WTC11 (cell line): ENCODE results near the gene TWIST2. TPM values are rescaled to one million over a fixed set of nuclear protein-coding genes. Genes with fewer than 3 reads are reported as not detected.

Experiments used
- ATAC-seq: fragments of 200-7000 bp; cut with Tn5 transposase; 2 replicates; pipeline ENCODE4 v1.10.0; 2021; ENCODE audit warnings: mild to moderate bottlenecking, moderate library complexity
- CTCF ChIA-PET: fragments of 300-600 bp; sonication (Branson Sonifier 250); formaldehyde crosslinking; loops from one replicate; lab custom pipeline; 2021; ENCODE audit warnings: antibody characterized with exemption; lab: Charles Lee
- POLR2A ChIA-PET: fragments of 350-600 bp; sonication (Branson Sonifier 250); formaldehyde crosslinking; loops from one replicate; lab custom pipeline; 2021; ENCODE audit warnings: antibody characterized with exemption; lab: Charles Lee
- DNase-seq: peaks from one replicate; pipeline ENCODE4 v3.0.0; 2021; ENCODE audit warnings: low spot score
- H3K27ac Mint-ChIP-seq: 2 replicates; pipeline ENCODE4 v1.8.0; 2021; ENCODE audit warnings: mixed read lengths
- H3K27me3 Mint-ChIP-seq: 2 replicates; pipeline ENCODE4 v1.8.0; 2021; ENCODE audit warnings: low read depth, mild to moderate bottlenecking, moderate library complexity, mixed read lengths
- H3K36me3 Mint-ChIP-seq: 2 replicates; pipeline ENCODE4 v1.8.0; 2021; ENCODE audit warnings: mixed read lengths
- H3K4me1 Mint-ChIP-seq: 2 replicates; pipeline ENCODE4 v1.8.0; 2022; ENCODE audit warnings: mixed read lengths
- H3K4me3 Mint-ChIP-seq: 2 replicates; pipeline ENCODE4 v1.8.0; 2021; ENCODE audit warnings: mild to moderate bottlenecking, moderate library complexity, mixed read lengths
- H3K9me3 Mint-ChIP-seq: 2 replicates; pipeline ENCODE4 v1.8.0; 2021; ENCODE audit warnings: mixed read lengths
- FOXK1 ChIP-seq: sonication (generic); formaldehyde crosslinking; IDR thresholded peaks from 2 replicates; pipeline ENCODE4 v1.8.0; 2022; ENCODE audit warnings: mild to moderate bottlenecking, moderate library complexity, missing genetic modification reagents
- JUN ChIP-seq: sonication (generic); formaldehyde crosslinking; IDR thresholded peaks from 2 replicates; pipeline ENCODE4 v1.8.0; 2023; ENCODE audit warnings: mild to moderate bottlenecking, missing genetic modification reagents
- MXD4 ChIP-seq: fragments of 250-450 bp; sonication (Bioruptor Pico); IDR thresholded peaks from 2 replicates; pipeline ENCODE4 v1.8.0; 2021; ENCODE audit warnings: mild to moderate bottlenecking, moderate library complexity, borderline replicate concordance
- NR3C1 ChIP-seq: sonication (generic); formaldehyde crosslinking; conservative IDR thresholded peaks from 2 replicates; pipeline ENCODE4 v1.8.1; 2023; ENCODE audit warnings: low read depth, mild to moderate bottlenecking, missing genetic modification reagents
- TEAD1 ChIP-seq: sonication (generic); formaldehyde crosslinking; IDR thresholded peaks from 2 replicates; pipeline ENCODE4 v1.8.0; 2022; ENCODE audit warnings: mild to moderate bottlenecking, missing genetic modification reagents
- TEAD4 ChIP-seq: sonication (generic); formaldehyde crosslinking; IDR thresholded peaks from 2 replicates; pipeline ENCODE4 v1.8.0; 2022; ENCODE audit warnings: mild to moderate bottlenecking, missing genetic modification reagents
- total RNA-seq: library from RNA; stranded (reverse); gene quantifications from 3 replicates; pipeline ENCODE4 v1.2.3, GENCODE V29; 2021
- TF ChIP-seq, protein P1 (sequence below): sonication (generic); formaldehyde crosslinking; IDR thresholded peaks from 2 replicates; pipeline ENCODE4 v1.8.1; 2023; ENCODE audit warnings: mild to moderate bottlenecking, missing genetic modification reagents, moderate library complexity
- TF ChIP-seq, protein P2 (sequence below): sonication (generic); formaldehyde crosslinking; IDR thresholded peaks from 2 replicates; pipeline ENCODE4 v1.8.0; 2023; ENCODE audit warnings: mild to moderate bottlenecking, missing genetic modification reagents
- TF ChIP-seq, protein P3 (sequence below): sonication (generic); formaldehyde crosslinking; IDR thresholded peaks from 2 replicates; pipeline ENCODE4 v1.8.0; 2022; ENCODE audit warnings: mild to moderate bottlenecking, missing genetic modification reagents
- TF ChIP-seq, protein P4 (sequence below): sonication (generic); formaldehyde crosslinking; IDR thresholded peaks from 2 replicates; pipeline ENCODE4 v1.8.1; 2022; ENCODE audit warnings: low read depth, missing genetic modification reagents, borderline replicate concordance
- TF ChIP-seq, protein P5 (sequence below): fragments of 250-450 bp; sonication (Bioruptor Pico); IDR thresholded peaks from 2 replicates; pipeline ENCODE4 v1.9.0; 2021; ENCODE audit warnings: mild to moderate bottlenecking, borderline replicate concordance
- TF ChIP-seq, protein P6 (sequence below): sonication (generic); formaldehyde crosslinking; IDR thresholded peaks from 2 replicates; pipeline ENCODE4 v1.8.1; 2022; ENCODE audit warnings: missing genetic modification reagents, borderline replicate concordance

Gene TWIST2
- total RNA-seq, 1 experiment from 2014 or later, result 5.7 TPM

DNA sequence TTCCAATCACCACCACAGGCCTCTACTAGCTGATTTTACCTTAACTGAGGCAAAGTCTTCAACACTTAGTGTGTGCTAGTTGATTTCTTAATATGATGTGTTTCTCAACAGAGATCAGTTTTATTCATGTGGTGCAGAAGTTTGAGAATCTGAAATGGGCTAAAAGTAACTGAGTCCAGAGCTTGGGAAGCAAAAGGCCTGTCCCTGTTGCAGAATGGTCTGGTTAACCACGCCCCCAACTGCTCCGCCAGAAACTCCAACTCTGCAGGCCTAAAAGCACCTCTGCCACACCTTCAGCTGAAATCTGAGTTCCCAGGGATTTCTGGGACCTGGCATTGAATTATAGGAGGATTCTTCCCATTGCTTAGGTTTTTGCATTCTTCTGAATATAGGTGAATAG, 44.9 kb downstream of the TWIST2 start (continued):
- TF ChIP-seq, protein P1, sequence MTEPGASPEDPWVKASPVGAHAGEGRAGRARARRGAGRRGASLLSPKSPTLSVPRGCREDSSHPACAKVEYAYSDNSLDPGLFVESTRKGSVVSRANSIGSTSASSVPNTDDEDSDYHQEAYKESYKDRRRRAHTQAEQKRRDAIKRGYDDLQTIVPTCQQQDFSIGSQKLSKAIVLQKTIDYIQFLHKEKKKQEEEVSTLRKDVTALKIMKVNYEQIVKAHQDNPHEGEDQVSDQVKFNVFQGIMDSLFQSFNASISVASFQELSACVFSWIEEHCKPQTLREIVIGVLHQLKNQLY, result no peak
- TF ChIP-seq NR3C1 (CRISPR knock-in tag), result no peak

DNA sequence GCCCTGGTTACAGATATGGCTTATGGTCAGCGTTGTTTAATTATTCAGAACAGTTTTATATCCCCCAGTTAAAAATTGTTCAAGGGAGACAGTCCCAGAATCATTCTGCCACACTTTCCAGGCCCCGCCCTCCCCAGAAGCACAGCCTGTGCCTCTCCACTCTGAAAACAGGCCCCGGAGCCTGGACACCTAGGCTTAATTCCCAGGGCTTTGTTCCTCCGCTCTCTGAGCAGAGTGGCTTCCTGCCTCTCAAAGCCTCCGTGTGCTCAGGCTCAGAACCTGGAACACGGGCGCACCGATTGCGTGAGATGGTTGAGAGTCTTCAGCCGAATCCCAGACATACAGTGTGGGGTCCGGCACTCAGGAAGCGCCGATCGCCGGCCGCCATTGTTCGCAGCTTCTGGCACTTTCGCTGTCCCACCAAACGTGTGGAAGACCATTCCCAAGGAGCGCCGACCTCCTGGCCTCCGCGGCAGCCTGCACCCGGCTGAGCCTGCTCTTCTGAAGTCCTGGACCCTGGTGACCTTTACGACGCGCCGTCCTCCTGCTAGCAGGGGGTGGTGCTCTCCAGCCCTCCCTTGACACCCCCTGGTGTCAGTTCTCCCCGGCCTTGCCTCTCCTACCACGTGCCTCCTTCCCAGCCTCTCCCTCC, 45.6 kb downstream of the TWIST2 start:
- Mint-ChIP-seq H3K27ac (no peak overlapping the region), H3K4me1 (peaks cover 2% of the 10 kb centered on the region; the same call in 1 of the 2 replicates), H3K27me3 (no peaks in the 10 kb centered on the region), H3K36me3 (no peaks in the 10 kb centered on the region), H3K9me3 (no peaks in the 10 kb centered on the region), H3K4me3 (no peak overlapping the region)
- POLR2A ChIA-PET, result no interaction called here
- ATAC-seq (no peak), DNase-seq (no peak)
- CTCF ChIA-PET, result interaction anchor here (0.7 to 1.2 kb wide), 2 partner anchors 18 to 21 kb away, joined by 3 to 9 read pairs; no protein-coding TSS in a partner anchor
- TF ChIP-seq, protein P2, sequence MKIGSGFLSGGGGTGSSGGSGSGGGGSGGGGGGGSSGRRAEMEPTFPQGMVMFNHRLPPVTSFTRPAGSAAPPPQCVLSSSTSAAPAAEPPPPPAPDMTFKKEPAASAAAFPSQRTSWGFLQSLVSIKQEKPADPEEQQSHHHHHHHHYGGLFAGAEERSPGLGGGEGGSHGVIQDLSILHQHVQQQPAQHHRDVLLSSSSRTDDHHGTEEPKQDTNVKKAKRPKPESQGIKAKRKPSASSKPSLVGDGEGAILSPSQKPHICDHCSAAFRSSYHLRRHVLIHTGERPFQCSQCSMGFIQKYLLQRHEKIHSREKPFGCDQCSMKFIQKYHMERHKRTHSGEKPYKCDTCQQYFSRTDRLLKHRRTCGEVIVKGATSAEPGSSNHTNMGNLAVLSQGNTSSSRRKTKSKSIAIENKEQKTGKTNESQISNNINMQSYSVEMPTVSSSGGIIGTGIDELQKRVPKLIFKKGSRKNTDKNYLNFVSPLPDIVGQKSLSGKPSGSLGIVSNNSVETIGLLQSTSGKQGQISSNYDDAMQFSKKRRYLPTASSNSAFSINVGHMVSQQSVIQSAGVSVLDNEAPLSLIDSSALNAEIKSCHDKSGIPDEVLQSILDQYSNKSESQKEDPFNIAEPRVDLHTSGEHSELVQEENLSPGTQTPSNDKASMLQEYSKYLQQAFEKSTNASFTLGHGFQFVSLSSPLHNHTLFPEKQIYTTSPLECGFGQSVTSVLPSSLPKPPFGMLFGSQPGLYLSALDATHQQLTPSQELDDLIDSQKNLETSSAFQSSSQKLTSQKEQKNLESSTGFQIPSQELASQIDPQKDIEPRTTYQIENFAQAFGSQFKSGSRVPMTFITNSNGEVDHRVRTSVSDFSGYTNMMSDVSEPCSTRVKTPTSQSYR (CRISPR knock-in tag), result no peak
- TF ChIP-seq TEAD1 (CRISPR knock-in tag) (no peak), MXD4 (CRISPR knock-in tag) (no peak)
- TF ChIP-seq, protein P1, result no peak
- TF ChIP-seq, protein P3, sequence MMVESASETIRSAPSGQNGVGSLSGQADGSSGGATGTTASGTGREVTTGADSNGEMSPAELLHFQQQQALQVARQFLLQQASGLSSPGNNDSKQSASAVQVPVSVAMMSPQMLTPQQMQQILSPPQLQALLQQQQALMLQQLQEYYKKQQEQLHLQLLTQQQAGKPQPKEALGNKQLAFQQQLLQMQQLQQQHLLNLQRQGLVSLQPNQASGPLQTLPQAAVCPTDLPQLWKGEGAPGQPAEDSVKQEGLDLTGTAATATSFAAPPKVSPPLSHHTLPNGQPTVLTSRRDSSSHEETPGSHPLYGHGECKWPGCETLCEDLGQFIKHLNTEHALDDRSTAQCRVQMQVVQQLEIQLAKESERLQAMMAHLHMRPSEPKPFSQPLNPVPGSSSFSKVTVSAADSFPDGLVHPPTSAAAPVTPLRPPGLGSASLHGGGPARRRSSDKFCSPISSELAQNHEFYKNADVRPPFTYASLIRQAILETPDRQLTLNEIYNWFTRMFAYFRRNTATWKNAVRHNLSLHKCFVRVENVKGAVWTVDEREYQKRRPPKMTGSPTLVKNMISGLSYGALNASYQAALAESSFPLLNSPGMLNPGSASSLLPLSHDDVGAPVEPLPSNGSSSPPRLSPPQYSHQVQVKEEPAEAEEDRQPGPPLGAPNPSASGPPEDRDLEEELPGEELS (CRISPR knock-in tag), result no peak
- TF ChIP-seq, protein P4, sequence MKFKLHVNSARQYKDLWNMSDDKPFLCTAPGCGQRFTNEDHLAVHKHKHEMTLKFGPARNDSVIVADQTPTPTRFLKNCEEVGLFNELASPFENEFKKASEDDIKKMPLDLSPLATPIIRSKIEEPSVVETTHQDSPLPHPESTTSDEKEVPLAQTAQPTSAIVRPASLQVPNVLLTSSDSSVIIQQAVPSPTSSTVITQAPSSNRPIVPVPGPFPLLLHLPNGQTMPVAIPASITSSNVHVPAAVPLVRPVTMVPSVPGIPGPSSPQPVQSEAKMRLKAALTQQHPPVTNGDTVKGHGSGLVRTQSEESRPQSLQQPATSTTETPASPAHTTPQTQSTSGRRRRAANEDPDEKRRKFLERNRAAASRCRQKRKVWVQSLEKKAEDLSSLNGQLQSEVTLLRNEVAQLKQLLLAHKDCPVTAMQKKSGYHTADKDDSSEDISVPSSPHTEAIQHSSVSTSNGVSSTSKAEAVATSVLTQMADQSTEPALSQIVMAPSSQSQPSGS (CRISPR knock-in tag), result no peak

DNA sequence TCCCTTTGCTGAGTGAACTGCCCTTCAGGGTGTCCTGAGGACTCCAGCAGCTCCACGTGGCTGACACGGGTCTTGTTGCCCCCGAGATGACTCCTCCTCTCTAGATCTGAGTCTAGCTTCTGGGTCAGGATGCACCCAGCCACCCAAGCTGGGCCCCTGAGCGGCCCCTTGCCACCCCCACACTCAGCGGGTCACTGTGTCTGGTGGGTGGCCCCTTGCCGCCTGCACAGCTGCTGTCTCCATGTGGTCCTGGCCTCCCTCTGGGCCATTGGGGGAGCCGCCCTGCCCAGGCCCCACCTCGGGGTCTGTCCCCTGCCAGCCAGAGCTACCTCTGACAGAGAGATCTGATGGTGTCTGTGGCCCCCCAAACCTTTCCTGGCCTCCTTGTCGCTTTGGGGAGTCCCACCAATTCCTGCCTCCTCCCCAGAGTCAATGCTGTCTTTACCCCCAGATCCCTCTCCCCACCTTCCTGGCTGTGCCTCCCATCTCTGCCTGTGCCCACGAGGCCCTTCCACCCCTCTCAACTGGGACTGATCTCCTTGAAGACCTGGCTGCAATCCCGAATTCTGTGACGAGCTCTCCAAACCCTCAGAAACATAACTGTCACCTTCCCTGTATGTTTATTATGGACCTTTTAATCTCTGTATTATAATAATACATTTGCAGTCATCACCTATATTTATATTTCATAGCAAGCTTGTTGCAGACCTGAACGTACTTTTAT, 46.5 kb downstream of the TWIST2 start:
- Mint-ChIP-seq H3K27ac (0 out of 2 replicates have a peak overlapping the region, but pooled peaks have one; percentile 27), H3K4me1 (peaks cover 2% of the 10 kb centered on the region; the same call in 1 of the 2 replicates), H3K27me3 (no peaks in the 10 kb centered on the region), H3K9me3 (no peaks in the 10 kb centered on the region), H3K36me3 (no peaks in the 10 kb centered on the region), H3K4me3 (no peak overlapping the region)
- ChIA-PET CTCF (interaction anchor here (1.0 kb wide), 1 partner anchor 16 kb away, joined by 3 read pairs; no protein-coding TSS in a partner anchor), POLR2A (no interaction called here)
- DNase-seq (no peak), ATAC-seq (no peak)
- TF ChIP-seq, protein P3 (CRISPR knock-in tag), result no peak
- no peak for TF ChIP-seq JUN (CRISPR knock-in tag)
- no peak for TF ChIP-seq TEAD4 (CRISPR knock-in tag)
- TF ChIP-seq, protein P5, sequence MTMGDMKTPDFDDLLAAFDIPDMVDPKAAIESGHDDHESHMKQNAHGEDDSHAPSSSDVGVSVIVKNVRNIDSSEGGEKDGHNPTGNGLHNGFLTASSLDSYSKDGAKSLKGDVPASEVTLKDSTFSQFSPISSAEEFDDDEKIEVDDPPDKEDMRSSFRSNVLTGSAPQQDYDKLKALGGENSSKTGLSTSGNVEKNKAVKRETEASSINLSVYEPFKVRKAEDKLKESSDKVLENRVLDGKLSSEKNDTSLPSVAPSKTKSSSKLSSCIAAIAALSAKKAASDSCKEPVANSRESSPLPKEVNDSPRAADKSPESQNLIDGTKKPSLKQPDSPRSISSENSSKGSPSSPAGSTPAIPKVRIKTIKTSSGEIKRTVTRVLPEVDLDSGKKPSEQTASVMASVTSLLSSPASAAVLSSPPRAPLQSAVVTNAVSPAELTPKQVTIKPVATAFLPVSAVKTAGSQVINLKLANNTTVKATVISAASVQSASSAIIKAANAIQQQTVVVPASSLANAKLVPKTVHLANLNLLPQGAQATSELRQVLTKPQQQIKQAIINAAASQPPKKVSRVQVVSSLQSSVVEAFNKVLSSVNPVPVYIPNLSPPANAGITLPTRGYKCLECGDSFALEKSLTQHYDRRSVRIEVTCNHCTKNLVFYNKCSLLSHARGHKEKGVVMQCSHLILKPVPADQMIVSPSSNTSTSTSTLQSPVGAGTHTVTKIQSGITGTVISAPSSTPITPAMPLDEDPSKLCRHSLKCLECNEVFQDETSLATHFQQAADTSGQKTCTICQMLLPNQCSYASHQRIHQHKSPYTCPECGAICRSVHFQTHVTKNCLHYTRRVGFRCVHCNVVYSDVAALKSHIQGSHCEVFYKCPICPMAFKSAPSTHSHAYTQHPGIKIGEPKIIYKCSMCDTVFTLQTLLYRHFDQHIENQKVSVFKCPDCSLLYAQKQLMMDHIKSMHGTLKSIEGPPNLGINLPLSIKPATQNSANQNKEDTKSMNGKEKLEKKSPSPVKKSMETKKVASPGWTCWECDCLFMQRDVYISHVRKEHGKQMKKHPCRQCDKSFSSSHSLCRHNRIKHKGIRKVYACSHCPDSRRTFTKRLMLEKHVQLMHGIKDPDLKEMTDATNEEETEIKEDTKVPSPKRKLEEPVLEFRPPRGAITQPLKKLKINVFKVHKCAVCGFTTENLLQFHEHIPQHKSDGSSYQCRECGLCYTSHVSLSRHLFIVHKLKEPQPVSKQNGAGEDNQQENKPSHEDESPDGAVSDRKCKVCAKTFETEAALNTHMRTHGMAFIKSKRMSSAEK (CRISPR knock-in tag), result no peak
- no peak for TF ChIP-seq FOXK1
- TF ChIP-seq, protein P6, sequence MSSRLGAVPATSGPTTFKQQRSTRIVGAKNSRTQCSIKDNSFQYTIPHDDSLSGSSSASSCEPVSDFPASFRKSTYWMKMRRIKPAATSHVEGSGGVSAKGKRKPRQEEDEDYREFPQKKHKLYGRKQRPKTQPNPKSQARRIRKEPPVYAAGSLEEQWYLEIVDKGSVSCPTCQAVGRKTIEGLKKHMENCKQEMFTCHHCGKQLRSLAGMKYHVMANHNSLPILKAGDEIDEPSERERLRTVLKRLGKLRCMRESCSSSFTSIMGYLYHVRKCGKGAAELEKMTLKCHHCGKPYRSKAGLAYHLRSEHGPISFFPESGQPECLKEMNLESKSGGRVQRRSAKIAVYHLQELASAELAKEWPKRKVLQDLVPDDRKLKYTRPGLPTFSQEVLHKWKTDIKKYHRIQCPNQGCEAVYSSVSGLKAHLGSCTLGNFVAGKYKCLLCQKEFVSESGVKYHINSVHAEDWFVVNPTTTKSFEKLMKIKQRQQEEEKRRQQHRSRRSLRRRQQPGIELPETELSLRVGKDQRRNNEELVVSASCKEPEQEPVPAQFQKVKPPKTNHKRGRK (CRISPR knock-in tag), result no peak
